ENCODE measurements around the gene ITSN2. TPM values are rescaled to one million over a fixed set of nuclear protein-coding genes. Genes with fewer than 3 reads are reported as not detected.

The ITSN2 gene
- total RNA-seq, 1 experiment from 2014 or later = 126 TPM

DNA sequence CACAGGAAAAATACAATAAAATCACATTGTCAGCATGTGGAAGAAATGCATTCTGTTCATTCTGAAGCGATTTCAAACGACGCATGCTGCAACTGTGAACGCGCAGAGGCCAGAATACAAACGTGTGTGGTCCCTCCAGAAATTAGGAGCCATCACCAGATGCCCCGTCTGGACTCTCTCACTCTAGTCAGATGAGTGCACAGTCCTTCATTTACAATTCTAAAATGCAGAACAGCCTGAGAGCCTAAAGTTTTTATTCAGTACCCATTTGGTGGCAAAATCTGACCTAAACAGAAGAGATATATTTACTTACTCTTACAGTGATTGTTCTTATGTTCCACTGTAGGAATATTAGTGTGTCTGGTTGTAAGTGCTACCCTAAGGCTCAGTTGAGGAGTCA, 148.9 kb downstream of the ITSN2 start:
- Histone ChIP-seq H3K4me1 (ENCODE audit: low read length) (peaks cover 10% of the 10 kb centered on the region), H3K9ac (ENCODE audit: low read length) (no peak overlapping the region), H4K20me1 (ENCODE audit: insufficient read depth, low read depth, low read length) (no peaks in the 10 kb centered on the region), H3K27ac (ENCODE audit: low read length) (no peak overlapping the region), H3K9me2 (replicated peaks; ENCODE audit: insufficient read depth, low read length) (no peaks in the 10 kb centered on the region), H3K79me2 (ENCODE audit: low read length) (no peaks in the 10 kb centered on the region), H3K4me2 (ENCODE audit: low read depth, low read length, poor library complexity, severe bottlenecking) (no peak overlapping the region), H3K27me3 (ENCODE audit: low read length) (no peaks in the 10 kb centered on the region), H3K36me3 (ENCODE audit: insufficient read depth, low read length) (peaks cover 35% of the 10 kb centered on the region), H3K9me3 (ENCODE audit: low read length) (no peaks in the 10 kb centered on the region), H2AFZ (ENCODE audit: low read length) (no peak overlapping the region), H3K4me3 (ENCODE audit: low read length) (no peak overlapping the region)
- DNase-seq = no peak

DNA sequence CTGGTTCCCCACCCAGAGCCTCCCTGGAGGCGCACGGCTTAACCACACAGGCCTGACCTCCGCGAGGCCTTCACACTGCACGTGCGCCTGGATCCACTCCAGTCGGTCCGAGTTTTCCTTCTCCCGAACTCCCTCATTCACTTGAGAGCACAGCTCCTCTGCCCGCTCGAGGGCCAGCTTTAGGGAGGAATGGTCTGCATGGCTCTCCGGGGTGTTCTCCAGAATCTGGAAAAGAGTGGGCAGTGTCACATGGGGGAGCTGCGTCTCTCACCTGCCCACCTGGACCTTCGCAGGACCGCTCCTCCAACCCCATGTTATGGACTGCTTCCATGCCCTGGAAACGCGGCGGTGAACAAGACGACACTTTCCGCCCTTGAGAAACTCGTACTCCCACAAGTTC, 149.6 kb downstream of the ITSN2 start:
- Histone ChIP-seq H3K36me3 (ENCODE audit: insufficient read depth, low read length) (peaks cover 33% of the 10 kb centered on the region), H2AFZ (ENCODE audit: low read length) (no peak overlapping the region), H3K9ac (ENCODE audit: low read length) (no peak overlapping the region), H3K27ac (ENCODE audit: low read length) (no peak overlapping the region), H3K9me3 (ENCODE audit: low read length) (no peaks in the 10 kb centered on the region), H3K27me3 (ENCODE audit: low read length) (no peaks in the 10 kb centered on the region), H3K9me2 (replicated peaks; ENCODE audit: insufficient read depth, low read length) (no peaks in the 10 kb centered on the region), H4K20me1 (ENCODE audit: insufficient read depth, low read depth, low read length) (no peaks in the 10 kb centered on the region), H3K79me2 (ENCODE audit: low read length) (no peaks in the 10 kb centered on the region), H3K4me3 (ENCODE audit: low read length) (no peak overlapping the region), H3K4me1 (ENCODE audit: low read length) (peaks cover 7% of the 10 kb centered on the region), H3K4me2 (ENCODE audit: low read depth, low read length, poor library complexity, severe bottlenecking) (no peak overlapping the region)
- no peak for DNase-seq

DNA sequence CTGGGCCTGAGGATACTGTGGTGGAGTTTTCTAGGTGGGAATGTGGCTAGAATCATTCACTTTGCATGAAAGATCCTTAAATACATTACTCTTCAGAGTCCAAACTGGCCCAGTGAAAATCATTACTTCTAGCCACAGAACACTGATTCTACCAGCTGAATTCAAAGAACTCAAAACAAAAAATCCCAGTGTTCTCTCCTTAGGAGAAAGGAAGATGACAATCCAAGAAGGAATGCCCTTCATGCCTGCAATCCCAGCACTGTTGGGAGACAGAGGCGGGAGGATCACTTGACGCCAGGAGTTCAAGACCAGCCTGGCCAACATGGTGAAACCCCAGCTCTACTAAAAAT, 150.3 kb downstream of the ITSN2 start:
- no peaks in the 10 kb centered on the region for H3K27me3 ChIP-seq (ENCODE audit: low read length)
- no peak overlapping the region for H2AFZ ChIP-seq (ENCODE audit: low read length)
- H3K79me2 ChIP-seq (ENCODE audit: low read length) = no peaks in the 10 kb centered on the region
- H3K9me3 ChIP-seq (ENCODE audit: low read length) = no peaks in the 10 kb centered on the region
- no peak overlapping the region for H3K4me3 ChIP-seq (ENCODE audit: low read length)
- no peak for DNase-seq
- peaks cover 4% of the 10 kb centered on the region for H3K4me1 ChIP-seq (ENCODE audit: low read length)
- peaks cover 36% of the 10 kb centered on the region for H3K36me3 ChIP-seq (ENCODE audit: insufficient read depth, low read length)
- H4K20me1 ChIP-seq (ENCODE audit: insufficient read depth, low read depth, low read length) = no peaks in the 10 kb centered on the region
- no peak overlapping the region for H3K9ac ChIP-seq (ENCODE audit: low read length)
- no peaks in the 10 kb centered on the region for H3K9me2 ChIP-seq (replicated peaks; ENCODE audit: insufficient read depth, low read length)
- no peak overlapping the region for H3K4me2 ChIP-seq (ENCODE audit: low read depth, low read length, poor library complexity, severe bottlenecking)
- no peak overlapping the region for H3K27ac ChIP-seq (ENCODE audit: low read length)

DNA sequence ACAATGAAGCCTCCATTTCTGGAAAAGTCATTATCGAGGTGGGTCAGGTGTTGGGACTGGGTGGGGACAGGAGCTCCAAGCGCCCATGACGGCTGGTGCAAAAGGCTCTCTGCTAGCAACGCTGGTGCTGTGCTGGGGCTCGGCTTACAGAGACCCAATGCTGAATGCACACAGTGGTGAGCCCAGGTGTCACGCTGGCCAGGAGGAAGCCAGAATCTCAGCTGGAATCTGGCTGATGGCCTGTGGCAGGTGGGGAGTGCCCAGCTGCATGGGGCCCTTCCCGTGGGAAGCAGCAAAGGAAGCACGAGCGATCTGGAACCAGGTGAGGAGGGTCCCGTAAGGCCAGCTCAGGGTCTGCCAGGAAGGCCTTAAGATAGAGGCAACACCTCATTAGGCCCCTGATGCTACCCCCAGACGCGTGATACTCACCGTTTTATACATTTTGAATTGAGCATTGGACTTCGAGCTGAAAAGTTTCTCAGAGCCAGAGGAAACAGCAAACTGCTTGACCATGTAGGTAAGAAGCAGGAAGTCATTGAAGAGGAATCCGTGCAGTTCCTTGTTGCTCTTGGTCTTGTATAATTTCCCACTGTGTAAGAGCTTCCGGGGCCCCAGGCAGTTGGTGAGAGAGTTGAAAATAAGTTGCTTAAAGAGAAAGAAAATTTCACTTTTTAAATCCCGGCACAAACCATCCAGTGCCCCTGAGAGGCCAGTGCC, 150.8 kb downstream of the ITSN2 start:
- no peak overlapping the region for H3K27ac ChIP-seq (ENCODE audit: low read length)
- no peak overlapping the region for H3K9ac ChIP-seq (ENCODE audit: low read length)
- DNase-seq = no peak
- no peaks in the 10 kb centered on the region for H4K20me1 ChIP-seq (ENCODE audit: insufficient read depth, low read depth, low read length)
- no peak overlapping the region for H2AFZ ChIP-seq (ENCODE audit: low read length)
- no peak overlapping the region for H3K4me2 ChIP-seq (ENCODE audit: low read depth, low read length, poor library complexity, severe bottlenecking)
- no peaks in the 10 kb centered on the region for H3K79me2 ChIP-seq (ENCODE audit: low read length)
- no peaks in the 10 kb centered on the region for H3K4me1 ChIP-seq (ENCODE audit: low read length)
- peaks cover 31% of the 10 kb centered on the region for H3K36me3 ChIP-seq (ENCODE audit: insufficient read depth, low read length)
- H3K9me3 ChIP-seq (ENCODE audit: low read length) = no peaks in the 10 kb centered on the region
- H3K27me3 ChIP-seq (ENCODE audit: low read length) = no peaks in the 10 kb centered on the region
- H3K4me3 ChIP-seq (ENCODE audit: low read length) = no peak overlapping the region
- H3K9me2 ChIP-seq (replicated peaks; ENCODE audit: insufficient read depth, low read length) = no peaks in the 10 kb centered on the region

DNA sequence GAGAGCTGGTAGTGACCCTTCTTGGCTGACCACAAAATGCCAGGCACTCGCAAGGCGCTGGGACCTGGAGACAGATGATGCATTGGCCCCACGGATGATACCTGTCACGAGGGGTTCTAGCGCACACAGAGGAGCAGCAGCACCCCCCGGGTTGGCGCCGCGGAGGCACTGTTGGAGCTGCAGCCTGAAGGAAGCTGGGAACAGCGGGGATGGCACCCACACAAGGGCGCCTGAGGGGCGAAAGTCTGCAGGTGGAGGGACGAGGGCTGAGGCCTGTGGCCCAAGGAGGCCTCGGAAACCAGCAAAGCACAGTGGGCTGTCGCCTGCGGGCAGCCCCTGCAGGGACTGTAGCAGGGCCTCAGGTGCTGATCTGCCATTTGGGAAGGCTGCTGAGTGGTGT, 151.8 kb downstream of the ITSN2 start:
- H3K27me3 ChIP-seq (ENCODE audit: low read length) = no peaks in the 10 kb centered on the region
- H3K4me1 ChIP-seq (ENCODE audit: low read length) = no peaks in the 10 kb centered on the region
- H3K27ac ChIP-seq (ENCODE audit: low read length) = no peak overlapping the region
- no peak overlapping the region for H3K9ac ChIP-seq (ENCODE audit: low read length)
- H4K20me1 ChIP-seq (ENCODE audit: insufficient read depth, low read depth, low read length) = no peaks in the 10 kb centered on the region
- no peaks in the 10 kb centered on the region for H3K79me2 ChIP-seq (ENCODE audit: low read length)
- no peak for DNase-seq
- peaks cover 30% of the 10 kb centered on the region for H3K36me3 ChIP-seq (ENCODE audit: insufficient read depth, low read length)
- H3K4me3 ChIP-seq (ENCODE audit: low read length) = no peak overlapping the region
- H3K4me2 ChIP-seq (ENCODE audit: low read depth, low read length, poor library complexity, severe bottlenecking) = no peak overlapping the region
- H3K9me3 ChIP-seq (ENCODE audit: low read length) = no peaks in the 10 kb centered on the region
- H3K9me2 ChIP-seq (replicated peaks; ENCODE audit: insufficient read depth, low read length) = no peaks in the 10 kb centered on the region
- H2AFZ ChIP-seq (ENCODE audit: low read length) = no peak overlapping the region

DNA sequence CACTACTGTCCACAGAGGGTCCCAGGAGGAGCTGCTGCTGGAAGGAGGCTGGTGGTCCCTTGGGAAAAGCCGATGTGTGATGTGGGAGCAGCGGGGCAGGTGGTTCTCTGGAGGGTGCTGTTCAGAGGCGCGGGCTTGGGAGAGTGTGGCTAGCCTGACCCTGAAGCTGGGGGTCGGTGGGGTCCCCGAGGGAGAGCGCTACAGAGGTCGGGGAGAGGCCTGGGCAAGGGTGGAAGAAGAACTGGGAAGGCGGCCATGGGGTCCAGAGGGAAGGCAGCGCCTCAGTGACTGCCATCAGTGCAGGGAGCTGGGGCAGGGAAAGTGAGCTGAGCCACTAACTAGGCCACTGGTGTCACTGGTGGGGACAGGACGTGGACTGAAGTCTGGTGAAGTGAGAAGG, 153.0 kb downstream of the ITSN2 start:
- Histone ChIP-seq H2AFZ (ENCODE audit: low read length) (no peak overlapping the region), H3K4me2 (ENCODE audit: low read depth, low read length, poor library complexity, severe bottlenecking) (no peak overlapping the region), H3K36me3 (ENCODE audit: insufficient read depth, low read length) (peaks cover 32% of the 10 kb centered on the region), H3K4me3 (ENCODE audit: low read length) (no peak overlapping the region), H4K20me1 (ENCODE audit: insufficient read depth, low read depth, low read length) (no peaks in the 10 kb centered on the region), H3K27me3 (ENCODE audit: low read length) (no peaks in the 10 kb centered on the region), H3K9me3 (ENCODE audit: low read length) (no peaks in the 10 kb centered on the region), H3K9ac (ENCODE audit: low read length) (no peak overlapping the region), H3K27ac (ENCODE audit: low read length) (no peak overlapping the region), H3K9me2 (replicated peaks; ENCODE audit: insufficient read depth, low read length) (no peaks in the 10 kb centered on the region), H3K4me1 (ENCODE audit: low read length) (no peaks in the 10 kb centered on the region), H3K79me2 (ENCODE audit: low read length) (no peaks in the 10 kb centered on the region)
- DNase-seq = no peak

DNA sequence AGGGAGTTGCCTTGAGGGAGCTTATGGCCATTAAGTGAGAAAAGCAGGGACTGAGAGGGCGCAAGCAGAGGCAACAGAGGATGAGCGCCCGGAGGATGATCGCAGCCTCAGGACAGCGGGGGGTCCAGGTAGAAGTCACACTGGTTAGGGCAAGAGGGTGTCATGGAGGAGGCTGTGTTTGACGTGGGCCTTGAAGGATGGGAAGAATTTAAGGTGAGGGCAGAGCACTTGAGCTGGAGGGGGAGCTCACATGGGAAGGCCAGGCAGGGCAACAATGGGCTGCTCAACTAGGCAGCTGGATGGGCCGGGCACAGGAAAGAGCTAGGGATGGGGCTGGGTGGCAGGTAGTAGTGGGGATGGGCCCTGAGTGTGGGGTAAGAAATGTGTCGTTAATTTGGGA, 153.6 kb downstream of the ITSN2 start:
- Histone ChIP-seq H3K9ac (ENCODE audit: low read length) (no peak overlapping the region), H3K27ac (ENCODE audit: low read length) (no peak overlapping the region), H3K4me3 (ENCODE audit: low read length) (no peak overlapping the region), H3K79me2 (ENCODE audit: low read length) (no peaks in the 10 kb centered on the region), H3K4me1 (ENCODE audit: low read length) (no peaks in the 10 kb centered on the region), H3K36me3 (ENCODE audit: insufficient read depth, low read length) (peaks cover 25% of the 10 kb centered on the region), H4K20me1 (ENCODE audit: insufficient read depth, low read depth, low read length) (no peaks in the 10 kb centered on the region), H3K27me3 (ENCODE audit: low read length) (no peaks in the 10 kb centered on the region), H3K4me2 (ENCODE audit: low read depth, low read length, poor library complexity, severe bottlenecking) (no peak overlapping the region), H3K9me3 (ENCODE audit: low read length) (no peaks in the 10 kb centered on the region), H3K9me2 (replicated peaks; ENCODE audit: insufficient read depth, low read length) (no peaks in the 10 kb centered on the region), H2AFZ (ENCODE audit: low read length) (no peak overlapping the region)
- no peak for DNase-seq

DNA sequence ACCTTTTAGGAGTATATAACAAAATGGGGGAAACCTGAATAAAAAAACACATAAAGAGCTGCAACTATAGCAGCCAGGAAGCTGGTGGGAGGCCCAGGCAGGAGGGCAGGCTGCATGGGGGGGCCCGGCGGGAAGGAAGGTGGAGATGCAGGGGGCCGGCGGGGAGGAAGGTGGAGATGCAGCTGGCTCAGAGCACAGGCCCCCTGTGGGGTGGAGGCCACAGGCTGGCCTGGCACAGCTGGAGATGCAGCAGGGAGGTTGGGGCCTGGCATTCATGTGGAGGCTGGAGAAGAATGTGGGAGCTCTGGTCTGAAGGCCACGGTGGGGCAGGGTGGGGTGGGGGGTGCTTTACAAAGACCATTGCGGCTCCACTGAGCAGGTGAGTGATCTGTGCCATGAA, 154.1 kb downstream of the ITSN2 start:
- peaks cover 22% of the 10 kb centered on the region for H3K36me3 ChIP-seq (ENCODE audit: insufficient read depth, low read length)
- no peaks in the 10 kb centered on the region for H3K4me1 ChIP-seq (ENCODE audit: low read length)

More for the DNA sequence above, 154.1 kb downstream of the ITSN2 start:
- Histone ChIP-seq H2AFZ (ENCODE audit: low read length) (no peak overlapping the region), H4K20me1 (ENCODE audit: insufficient read depth, low read depth, low read length) (no peaks in the 10 kb centered on the region), H3K4me3 (ENCODE audit: low read length) (no peak overlapping the region), H3K9ac (ENCODE audit: low read length) (no peak overlapping the region), H3K27me3 (ENCODE audit: low read length) (no peaks in the 10 kb centered on the region), H3K4me2 (ENCODE audit: low read depth, low read length, poor library complexity, severe bottlenecking) (no peak overlapping the region), H3K9me3 (ENCODE audit: low read length) (no peaks in the 10 kb centered on the region), H3K79me2 (ENCODE audit: low read length) (no peaks in the 10 kb centered on the region), H3K27ac (ENCODE audit: low read length) (no peak overlapping the region), H3K9me2 (replicated peaks; ENCODE audit: insufficient read depth, low read length) (no peaks in the 10 kb centered on the region)
- DNase-seq = no peak

All from Karpas-422 (cell line).